ENCODE data around the gene MARVELD2. TPM values are rescaled to one million over a fixed set of nuclear protein-coding genes. Genes with fewer than 3 reads are reported as not detected.
"Not testable (repeated sequence)": the region's sequence is repeated elsewhere in the genome, so short reads cannot be mapped to it uniquely, and the experiment has no call there.

The MARVELD2 gene, protein sequence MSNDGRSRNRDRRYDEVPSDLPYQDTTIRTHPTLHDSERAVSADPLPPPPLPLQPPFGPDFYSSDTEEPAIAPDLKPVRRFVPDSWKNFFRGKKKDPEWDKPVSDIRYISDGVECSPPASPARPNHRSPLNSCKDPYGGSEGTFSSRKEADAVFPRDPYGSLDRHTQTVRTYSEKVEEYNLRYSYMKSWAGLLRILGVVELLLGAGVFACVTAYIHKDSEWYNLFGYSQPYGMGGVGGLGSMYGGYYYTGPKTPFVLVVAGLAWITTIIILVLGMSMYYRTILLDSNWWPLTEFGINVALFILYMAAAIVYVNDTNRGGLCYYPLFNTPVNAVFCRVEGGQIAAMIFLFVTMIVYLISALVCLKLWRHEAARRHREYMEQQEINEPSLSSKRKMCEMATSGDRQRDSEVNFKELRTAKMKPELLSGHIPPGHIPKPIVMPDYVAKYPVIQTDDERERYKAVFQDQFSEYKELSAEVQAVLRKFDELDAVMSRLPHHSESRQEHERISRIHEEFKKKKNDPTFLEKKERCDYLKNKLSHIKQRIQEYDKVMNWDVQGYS
- under 1 TPM; 0.30 to 0.58 TPM for total RNA-seq

DNA sequence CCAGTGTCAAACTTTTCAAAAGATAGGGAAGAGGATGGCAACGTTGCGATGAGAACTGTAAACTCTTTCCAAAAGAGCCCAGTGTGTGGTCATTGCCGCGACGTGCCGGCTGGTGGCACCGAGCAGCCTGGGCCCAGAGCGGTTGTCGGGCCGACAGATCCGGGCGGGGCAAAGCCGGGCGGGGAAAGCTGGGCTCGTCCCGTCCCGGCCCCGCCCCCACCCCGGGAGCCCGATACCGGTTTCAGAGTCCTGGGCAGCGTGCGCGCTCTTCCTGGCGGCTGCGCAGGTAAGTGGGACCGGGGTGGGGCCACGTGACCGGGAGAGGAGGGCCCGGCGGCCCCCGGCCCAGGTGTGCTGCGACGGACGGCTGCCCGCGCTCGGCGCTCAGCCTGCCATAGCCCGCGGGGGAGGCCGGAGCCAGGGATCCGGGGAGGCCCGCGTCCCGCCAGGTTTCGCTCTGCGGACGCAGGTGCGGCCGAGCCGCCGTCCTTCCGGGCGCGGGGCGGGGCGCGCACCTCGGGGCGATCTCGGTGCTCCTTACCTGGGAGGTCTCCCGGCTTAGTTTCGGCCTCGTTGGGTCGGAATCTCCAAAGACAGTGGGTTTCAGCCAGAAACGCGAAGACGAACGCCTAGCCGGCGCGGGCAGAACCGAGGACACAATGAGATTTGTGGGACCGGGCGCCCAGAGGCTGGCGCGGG lies at the start of gene MARVELD2:
Gene MARVELD2, plus strand, starts transcription at position 232 of the 699 bp plus-strand sequence. CDS start 4,270 bp downstream, outside the sequence.
- ChIA-PET POLR2A (no interaction called here), CTCF (interaction anchor here (0.5 kb wide), 1 partner anchor 78 kb away, joined by 3 read pairs; no protein-coding TSS in a partner anchor)
- Mint-ChIP-seq H3K9me3 (ENCODE audit: low read depth) (no peaks in the 10 kb centered on the region), H3K4me1 (peaks cover 4% of the 10 kb centered on the region), H3K27ac (no peak within 1 kb of the TSS), H3K27me3 (no peaks in the 10 kb centered on the region), H3K4me3 (peak within 1 kb of the TSS; percentile 53), H3K36me3 (ENCODE audit: low read depth) (peaks cover 25% of the 10 kb centered on the region)
- ATAC-seq (peak; percentile 85), DNase-seq (peak; percentile 62)
- intact Hi-C loops (cut with DNase I, micrococcal nuclease), result no loop called here

DNA sequence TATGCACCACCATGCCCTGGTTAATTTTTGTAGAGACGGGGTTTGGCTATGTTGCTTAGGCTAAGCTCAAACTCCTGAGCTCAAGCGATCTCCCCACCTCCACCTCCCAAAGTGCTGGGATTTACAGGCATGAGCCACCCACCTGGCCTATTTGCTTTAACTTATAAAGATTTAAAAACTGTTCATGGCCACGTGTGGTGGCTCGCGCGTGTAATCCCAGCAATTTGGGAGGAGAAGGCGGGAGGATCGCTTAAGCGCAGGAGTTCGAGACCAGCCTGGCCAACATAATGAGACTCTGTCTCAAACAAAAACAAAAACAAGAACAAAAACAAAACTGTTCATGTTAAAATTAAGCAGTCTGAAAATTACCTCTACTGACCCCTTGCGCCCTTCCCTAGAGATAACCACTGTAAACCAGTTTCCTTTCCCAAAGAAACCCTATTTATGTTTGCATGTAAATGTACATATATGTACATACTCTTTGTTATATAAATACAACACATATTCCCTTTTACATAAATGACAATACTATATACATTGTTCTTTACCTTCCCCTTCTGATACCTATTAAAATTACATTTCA lies 47.1 kb upstream of the MARVELD2 start:
- POLR2A ChIA-PET, result no interaction called here
- H3K4me1 Mint-ChIP-seq, result peaks cover 41% of the 10 kb centered on the region

DNA sequence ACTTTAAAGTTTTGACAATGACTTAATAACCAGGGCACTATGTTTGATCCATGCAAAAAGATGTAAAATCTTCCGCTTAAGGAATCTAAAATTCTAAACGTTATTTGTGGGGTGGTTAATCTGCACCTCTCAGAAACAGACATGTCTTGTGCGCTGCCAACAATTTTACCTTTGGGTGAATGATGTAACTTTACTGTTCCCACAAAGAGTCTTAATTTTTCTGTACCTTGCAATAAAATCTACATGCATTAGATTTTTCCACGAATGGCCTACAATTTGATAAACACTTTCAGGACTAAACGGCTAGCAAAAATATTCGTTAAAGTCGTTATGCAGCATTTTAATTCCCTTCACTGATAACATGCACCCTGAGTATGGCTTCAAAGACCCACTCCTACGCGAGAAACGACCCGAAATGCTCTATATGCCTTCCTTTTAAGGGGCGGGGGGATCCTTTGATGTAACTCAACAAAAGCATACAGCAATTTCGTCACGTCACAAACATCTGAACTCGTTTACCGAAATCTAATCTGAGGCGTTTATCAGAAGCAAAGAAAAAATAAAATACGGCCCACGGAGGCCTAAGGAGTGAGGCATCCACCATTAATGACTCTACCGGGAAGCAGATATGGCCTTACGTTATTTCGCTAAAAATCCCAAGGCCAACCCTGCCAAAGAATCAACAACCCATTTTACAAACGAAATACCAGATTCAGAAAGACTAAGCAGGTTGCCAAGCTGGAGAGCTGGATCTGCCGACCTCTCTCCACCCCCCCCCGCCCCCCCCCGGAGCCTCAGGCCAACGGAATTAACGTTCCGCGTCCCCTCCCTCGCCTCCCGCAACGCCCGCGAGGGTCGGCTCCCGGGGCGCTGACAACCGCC lies 46.2 kb upstream of the MARVELD2 start:
- Mint-ChIP-seq H3K4me1 (peaks cover 42% of the 10 kb centered on the region), H3K9me3 (ENCODE audit: low read depth) (no peaks in the 10 kb centered on the region), H3K4me3 (peak overlapping the region; percentile 97), H3K36me3 (ENCODE audit: low read depth) (peaks cover 43% of the 10 kb centered on the region), H3K27me3 (no peaks in the 10 kb centered on the region), H3K27ac (peak overlapping the region; percentile 99)
- ATAC-seq (peak; percentile 1), DNase-seq (peak; percentile 42)
- POLR2A ChIA-PET, result interaction anchor here (1.7 kb wide), 1 partner anchor 36 kb away, joined by 5 read pairs; the partner anchor contains the start of gene CCDC125
- intact Hi-C loops (cut with DNase I, micrococcal nuclease), result loop anchor here (1.0 to 2.0 kb wide), 10 partner anchors 36 to 325 kb away; partner anchors contain the start of genes CCDC125 (in 2 of the 2), CDK7 (in 2 of the 2), CENPH (in 2 of the 2) and CCNB1 (in 1 of the 2)
- CTCF ChIA-PET, result interaction anchor here (1.8 kb wide), 1 partner anchor 275 kb away, joined by 6 read pairs; the partner anchor contains the start of gene SLC30A5

More for the DNA sequence above, 47.1 kb upstream of the MARVELD2 start:
- DNase-seq, result no peak
- peaks cover 41% of the 10 kb centered on the region for H3K36me3 Mint-ChIP-seq (ENCODE audit: low read depth)
- ATAC-seq, result no peak
- H3K9me3 Mint-ChIP-seq (ENCODE audit: low read depth), result no peaks in the 10 kb centered on the region
- peak overlapping the region; percentile 99 for H3K27ac Mint-ChIP-seq
- intact Hi-C loops (cut with DNase I, micrococcal nuclease), result loop anchor here in 1 of 2 experiments (2.0 kb wide), 2 partner anchors 133 to 273 kb away; partner anchors contain the start of genes CDK7 and SLC30A5
- peak overlapping the region; percentile 97 for H3K4me3 Mint-ChIP-seq
- CTCF ChIA-PET, result no interaction called here
- H3K27me3 Mint-ChIP-seq, result no peaks in the 10 kb centered on the region

DNA sequence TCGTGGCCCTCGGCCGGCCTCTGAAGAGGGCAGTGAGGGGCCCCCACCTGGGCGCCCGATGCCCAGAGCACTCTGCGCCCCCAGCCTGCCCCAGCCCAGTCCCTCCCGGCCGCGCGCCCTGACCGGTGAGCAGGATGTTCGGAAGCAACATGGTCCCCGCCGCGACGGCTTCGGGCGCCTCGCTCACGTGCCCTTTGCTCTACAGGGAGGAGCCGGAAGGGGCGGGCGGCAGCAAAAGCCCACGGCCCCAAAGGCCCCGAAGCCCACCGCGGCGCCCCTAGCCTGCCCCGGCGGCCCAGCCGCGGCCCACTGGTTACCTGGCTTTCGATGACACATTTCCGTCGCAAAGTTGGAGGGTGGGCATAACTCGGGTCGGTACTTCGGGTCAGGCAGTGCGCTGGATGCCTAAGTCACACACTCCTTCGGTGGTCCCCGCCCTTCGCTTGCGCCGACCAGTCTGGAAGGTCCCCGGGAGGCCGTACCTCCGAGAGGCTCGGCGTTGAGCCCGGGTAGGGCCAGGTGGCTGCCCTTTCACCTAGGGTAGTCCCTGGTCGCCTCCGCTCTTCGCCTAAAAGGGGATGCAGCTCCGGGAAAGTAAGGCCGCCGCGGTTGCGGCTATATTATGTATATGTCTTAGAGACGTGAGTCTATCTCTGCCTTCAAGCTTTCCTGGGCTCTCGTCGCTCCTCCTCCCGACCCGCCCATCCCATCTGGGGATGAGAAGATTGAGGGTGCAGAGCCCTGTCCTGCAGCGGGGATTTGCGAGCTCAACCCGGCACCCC lies 45.4 kb upstream of the MARVELD2 start, which contains the start of the genes AK6, RAD17 and TAF9:
Gene AK6, minus strand, starts transcription at position 181 of the 782 bp plus-strand sequence. Its CDS starts 30 bp downstream, at position 151.
Gene RAD17, plus strand, starts transcription at position 479 of the 782 bp plus-strand sequence. CDS start 2,391 bp downstream, outside the sequence.
Gene TAF9, minus strand, starts transcription at position 181 of the 782 bp plus-strand sequence. CDS start 3,783 bp downstream, outside the sequence.
- Mint-ChIP-seq H3K36me3 (ENCODE audit: low read depth) (peaks cover 38% of the 10 kb centered on the region), H3K9me3 (ENCODE audit: low read depth) (no peaks in the 10 kb centered on the region), H3K27me3 (no peaks in the 10 kb centered on the region), H3K27ac (peak within 1 kb of the TSS; percentile 99), H3K4me1 (peaks cover 41% of the 10 kb centered on the region), H3K4me3 (peak within 1 kb of the TSS; percentile 97)
- POLR2A ChIA-PET, result interaction anchor here (0.6 to 1.7 kb wide), 3 partner anchors 32 to 135 kb away, joined by 3 to 5 read pairs (median 4); partner anchors contain the start of genes CCDC125 and CDK7
- ATAC-seq (peak; percentile 94), DNase-seq (peak; percentile 95)
- intact Hi-C loops (cut with DNase I, micrococcal nuclease), result loop anchor here (1.0 to 2.0 kb wide), 10 partner anchors 37 to 326 kb away; partner anchors contain the start of genes CCDC125 (in 2 of the 2), CDK7 (in 2 of the 2), CENPH (in 2 of the 2) and CCNB1 (in 1 of the 2)
- CTCF ChIA-PET, result interaction anchor here (1.8 kb wide), 1 partner anchor 276 kb away, joined by 6 read pairs; the partner anchor contains the start of gene SLC30A5

DNA sequence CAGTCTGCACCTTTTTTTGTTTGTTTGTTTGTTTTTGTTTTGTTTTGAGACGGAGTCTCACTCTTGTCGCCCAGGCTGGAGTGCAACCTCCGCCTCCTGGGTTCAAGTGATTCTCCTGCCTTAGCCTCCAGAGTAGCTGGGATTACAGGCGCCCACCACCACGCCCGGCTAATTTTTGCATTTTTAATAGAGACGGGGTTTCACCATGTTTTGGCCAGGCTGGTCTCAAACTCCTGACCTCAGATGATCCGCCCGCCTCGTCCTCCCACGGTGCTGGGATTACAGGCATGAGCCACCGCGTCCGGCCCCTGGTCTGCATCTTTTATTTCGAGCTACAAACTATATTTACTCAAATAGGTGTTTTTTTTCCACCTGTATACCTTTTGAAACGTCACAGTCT lies 44.6 kb upstream of the MARVELD2 start:
- intact Hi-C loops (cut with DNase I, micrococcal nuclease); ATAC-seq: not testable (repeated sequence)

DNA sequence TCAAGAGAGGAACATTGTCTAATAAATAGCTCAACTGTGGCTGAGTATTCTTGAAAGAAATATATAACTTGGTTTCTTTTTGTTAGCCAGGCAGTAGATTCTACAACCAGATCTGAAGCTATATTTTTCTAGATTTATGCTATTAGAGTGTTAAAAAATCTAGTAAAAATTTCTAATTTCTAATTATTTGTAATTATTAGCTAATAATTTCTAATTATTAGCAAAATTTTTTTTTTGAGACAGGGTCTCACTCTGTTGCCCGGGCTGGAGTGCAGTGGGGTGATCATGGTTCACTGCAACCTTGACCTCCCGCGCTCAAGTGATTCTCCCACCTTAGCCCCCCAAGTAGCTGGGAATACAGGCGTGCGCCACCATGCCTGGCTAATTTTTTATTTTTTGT lies 42.5 kb upstream of the MARVELD2 start:
- DNase-seq, result no peak
- ChIA-PET CTCF (interaction anchor here (0.7 to 1.7 kb wide), 4 partner anchors 13 to 279 kb away, joined by 3 to 10 read pairs (median 3); partner anchors contain the start of gene SLC30A5), POLR2A (no interaction called here)
- Mint-ChIP-seq H3K27me3 (no peaks in the 10 kb centered on the region), H3K9me3 (ENCODE audit: low read depth) (no peaks in the 10 kb centered on the region), H3K4me3 (no peak overlapping the region), H3K27ac (no peak overlapping the region), H3K4me1 (peaks cover 18% of the 10 kb centered on the region), H3K36me3 (ENCODE audit: low read depth) (peaks cover 27% of the 10 kb centered on the region)
- intact Hi-C loops (cut with DNase I, micrococcal nuclease), result no loop called here
- ATAC-seq, result no peak

More for the DNA sequence above, 44.6 kb upstream of the MARVELD2 start:
- POLR2A ChIA-PET, result interaction anchor here (0.6 to 1.7 kb wide), 3 partner anchors 32 to 136 kb away, joined by 3 to 5 read pairs (median 4); partner anchors contain the start of genes CCDC125 and CDK7
- peak overlapping the region; percentile 97 for H3K4me3 Mint-ChIP-seq
- peaks cover 34% of the 10 kb centered on the region for H3K4me1 Mint-ChIP-seq
- CTCF ChIA-PET, result interaction anchor here (1.8 kb wide), 1 partner anchor 277 kb away, joined by 6 read pairs; the partner anchor contains the start of gene SLC30A5
- not testable (repeated sequence) for H3K9me3 Mint-ChIP-seq (ENCODE audit: low read depth); H3K27me3 Mint-ChIP-seq
- H3K27ac Mint-ChIP-seq, result peak overlapping the region; percentile 92
- peak; percentile 38 for DNase-seq
- peaks cover 35% of the 10 kb centered on the region for H3K36me3 Mint-ChIP-seq (ENCODE audit: low read depth)

DNA sequence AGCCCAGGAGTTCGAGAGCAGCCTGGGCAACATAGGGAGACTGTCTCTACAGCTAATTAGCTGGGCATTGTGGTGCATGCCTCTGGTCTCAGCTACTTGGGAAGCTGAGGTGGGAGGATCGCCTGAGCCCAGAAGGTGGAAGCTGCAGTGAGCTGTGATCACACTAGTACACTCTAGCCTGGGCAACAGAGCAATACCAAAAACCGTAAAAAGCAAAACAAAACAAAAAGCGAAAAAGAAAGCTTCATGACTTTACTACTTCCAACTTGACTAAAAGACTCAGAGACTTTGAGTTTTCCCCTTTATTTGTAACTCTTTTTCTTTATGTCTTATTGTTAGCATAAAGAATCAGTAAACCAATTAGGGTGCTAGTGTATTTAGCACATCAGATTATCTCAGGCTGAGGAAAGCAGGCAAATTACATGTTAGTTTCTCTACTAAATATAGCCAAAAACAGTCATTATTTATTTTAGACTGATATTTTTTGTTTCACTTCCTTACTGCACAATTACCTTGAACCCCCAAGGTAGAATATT lies 39.9 kb upstream of the MARVELD2 start:
- H3K36me3 Mint-ChIP-seq (ENCODE audit: low read depth), result peaks cover 15% of the 10 kb centered on the region
- ATAC-seq (no peak), DNase-seq (no peak)
- ChIA-PET POLR2A (no interaction called here), CTCF (no interaction called here)
- no peaks in the 10 kb centered on the region for H3K9me3 Mint-ChIP-seq (ENCODE audit: low read depth)
- peaks cover 10% of the 10 kb centered on the region for H3K4me1 Mint-ChIP-seq
- H3K27me3 Mint-ChIP-seq, result no peaks in the 10 kb centered on the region
- H3K27ac Mint-ChIP-seq, result no peak overlapping the region
- no peak overlapping the region for H3K4me3 Mint-ChIP-seq
- intact Hi-C loops (cut with DNase I, micrococcal nuclease), result no loop called here

DNA sequence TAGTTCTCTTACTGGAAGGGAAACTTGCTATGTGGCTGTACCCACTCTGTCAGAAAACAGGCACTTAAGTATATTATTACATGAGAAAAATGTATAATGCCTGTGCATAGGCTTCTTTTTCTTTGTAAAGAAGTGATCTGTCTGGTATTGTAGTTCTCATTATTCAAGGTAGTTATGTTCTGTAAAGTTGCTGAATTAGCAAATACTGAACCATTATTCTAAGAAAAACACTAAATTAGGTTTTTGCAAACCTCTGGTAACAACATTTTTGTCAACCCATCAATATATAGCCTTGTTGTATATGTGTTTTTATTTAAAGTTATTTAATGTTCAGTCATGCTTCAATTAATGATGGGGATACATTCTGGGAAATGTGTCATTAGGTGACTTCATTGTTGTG lies 36.5 kb upstream of the MARVELD2 start:
- Mint-ChIP-seq H3K4me3 (no peak overlapping the region), H3K27me3 (no peaks in the 10 kb centered on the region), H3K27ac (no peak overlapping the region), H3K9me3 (ENCODE audit: low read depth) (no peaks in the 10 kb centered on the region), H3K36me3 (ENCODE audit: low read depth) (peaks cover 20% of the 10 kb centered on the region), H3K4me1 (no peaks in the 10 kb centered on the region)
- ChIA-PET POLR2A (no interaction called here), CTCF (no interaction called here)
- intact Hi-C loops (cut with DNase I, micrococcal nuclease), result no loop called here
- DNase-seq (no peak), ATAC-seq (no peak)

DNA sequence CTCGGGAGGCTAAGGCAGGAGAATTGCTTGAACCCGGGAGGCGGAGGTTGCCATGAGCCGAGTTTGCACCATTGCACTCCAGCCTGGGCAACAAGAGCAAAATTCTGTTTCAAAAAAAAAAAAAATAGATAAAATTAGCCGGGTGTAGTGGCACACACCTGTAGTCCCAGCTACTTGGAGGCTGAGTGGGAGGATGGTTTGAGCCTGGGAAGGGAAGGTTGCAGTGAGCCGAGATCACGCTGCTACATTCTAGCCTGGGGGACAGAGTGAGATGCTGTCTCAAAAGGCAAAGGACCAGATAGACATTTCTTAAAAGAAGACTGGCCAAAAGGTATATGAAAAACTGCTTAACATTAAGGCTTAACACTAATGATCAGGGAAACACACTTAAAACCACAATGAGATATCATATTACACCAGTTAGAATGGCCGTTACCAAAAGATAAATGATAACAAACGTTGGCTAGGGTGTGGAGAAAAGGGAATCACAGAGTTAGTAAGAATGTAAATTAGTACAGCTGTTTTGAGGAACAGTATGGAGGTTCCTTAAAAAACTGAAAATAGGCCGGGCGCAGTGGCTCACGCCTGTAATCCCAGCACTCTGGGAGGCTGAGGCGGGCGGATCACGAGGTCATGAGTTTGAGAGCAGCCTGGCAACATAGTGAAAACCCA lies 10.1 kb upstream of the MARVELD2 start:
- no peak for ATAC-seq
- no peak for DNase-seq
- Mint-ChIP-seq H3K27ac (no peak overlapping the region), H3K4me3 (no peak overlapping the region), H3K9me3 (ENCODE audit: low read depth) (peaks cover 7% of the 10 kb centered on the region), H3K36me3 (ENCODE audit: low read depth) (peaks cover 35% of the 10 kb centered on the region), H3K27me3 (no peaks in the 10 kb centered on the region), H3K4me1 (no peaks in the 10 kb centered on the region)
- intact Hi-C loops (cut with DNase I, micrococcal nuclease), result no loop called here
- ChIA-PET POLR2A (no interaction called here), CTCF (interaction anchor here (0.6 to 0.7 kb wide), 2 partner anchors 279 to 377 kb away, joined by 3 read pairs; no protein-coding TSS in a partner anchor)

Data from activated CD4-positive, alpha-beta T cell treated with anti-CD3 and anti-CD28 coated beads for 36 hours (primary cell).